ENCODE data around the gene KIF4B.
A peak's percentile ranks its signal among the peaks of the same experiment; 100 is the strongest.
"Not testable (repeated sequence)": the region's sequence is repeated elsewhere in the genome, so short reads cannot be mapped to it uniquely, and the experiment has no call there.

The KIF4B gene

GRCh38 chr5:155004138-155004744, 9.3 kb upstream of the KIF4B start:
- no peak for DNase-seq (ENCODE audit: low spot score)

- not testable (repeated sequence) for DNase-seq (ENCODE audit: low spot score)
Observed at GRCh38 chr5:155006265-155006664, 7.3 kb upstream of the KIF4B start.

GRCh38 chr5:155008669-155009068, 4.9 kb upstream of the KIF4B start:
- DNase-seq (ENCODE audit: low spot score): no peak

- no peak for DNase-seq (ENCODE audit: low spot score)
Observed at GRCh38 chr5:155010881-155011280, 2.7 kb upstream of the KIF4B start.

- no peak for DNase-seq (ENCODE audit: low spot score)
Observed at GRCh38 chr5:155015239-155015638, 1.7 kb downstream of the KIF4B start.

GRCh38 chr5:155017610-155018009, 4.1 kb downstream of the KIF4B start:
- no peak for DNase-seq (ENCODE audit: low spot score)

GRCh38 chr5:155019601-155020226, 6.2 kb downstream of the KIF4B start:
- no peak for DNase-seq (ENCODE audit: low spot score)

GRCh38 chr5:155021842-155022241, 8.3 kb downstream of the KIF4B start:
- DNase-seq (ENCODE audit: low spot score): no peak

GRCh38 chr5:155023320-155023719, 9.8 kb downstream of the KIF4B start:
- DNase-seq (ENCODE audit: low spot score): no peak

- DNase-seq (ENCODE audit: low spot score): peak; percentile 44
Observed at GRCh38 chr5:155024015-155024414, 10.5 kb downstream of the KIF4B start.

- DNase-seq (ENCODE audit: low spot score): no peak
Observed at GRCh38 chr5:155025895-155026294, 12.3 kb downstream of the KIF4B start.

GRCh38 chr5:155027993-155028629, 14.6 kb downstream of the KIF4B start:
- peak; percentile 34 for DNase-seq (ENCODE audit: low spot score)

- DNase-seq (ENCODE audit: low spot score): no peak
Observed at GRCh38 chr5:155029240-155029639, 15.7 kb downstream of the KIF4B start.

- not testable (repeated sequence) for DNase-seq (ENCODE audit: low spot score)
Observed at GRCh38 chr5:155034145-155034744, 20.7 kb downstream of the KIF4B start.

GRCh38 chr5:155035087-155035486, 21.5 kb downstream of the KIF4B start:
- DNase-seq (ENCODE audit: low spot score): not testable (repeated sequence)

GRCh38 chr5:155040984-155041653, 27.6 kb downstream of the KIF4B start:
- DNase-seq (ENCODE audit: low spot score): no peak

- no peak for DNase-seq (ENCODE audit: low spot score)
Observed at GRCh38 chr5:155044591-155044990, 31.0 kb downstream of the KIF4B start.

GRCh38 chr5:155046591-155046990, 33.0 kb downstream of the KIF4B start:
- DNase-seq (ENCODE audit: low spot score): no peak

GRCh38 chr5:155047818-155048217, 34.3 kb downstream of the KIF4B start:
- no peak for DNase-seq (ENCODE audit: low spot score)

- peak; percentile 32 for DNase-seq (ENCODE audit: low spot score)
Observed at GRCh38 chr5:155049569-155050383, 36.2 kb downstream of the KIF4B start.

GRCh38 chr5:155050384-155051019, 36.9 kb downstream of the KIF4B start:
- no peak for DNase-seq (ENCODE audit: low spot score)
